Measurements from ENCODE around the gene CHEK2. TPM values are rescaled to one million over a fixed set of nuclear protein-coding genes. Genes with fewer than 3 reads are reported as not detected.
"Not testable (repeated sequence)": the region's sequence is repeated elsewhere in the genome, so short reads cannot be mapped to it uniquely, and the experiment has no call there.

CHEK2 gene
- total and polyA plus RNA-seq, 4 donors = 6.0 to 10.4 (median 9.3) TPM

GRCh38 chr22:28766628-28767027 is 25.0 kb upstream of the CHEK2 start:
- no peaks in the 10 kb centered on the region for H3K36me3 ChIP-seq (ENCODE audit: control insufficient read depth in 4 of 4, insufficient read depth in 4 of 4, low read length in 4 of 4)
- no peaks in the 10 kb centered on the region for H3K27me3 ChIP-seq (ENCODE audit: control insufficient read depth in 3 of 3, insufficient read depth in 3 of 3, low read length in 2 of 3)
- DNase-seq = no peak
- H3K9me3 ChIP-seq (ENCODE audit: control insufficient read depth in 4 of 4, insufficient read depth in 3 of 4, low read length in 3 of 4) = no peaks in the 10 kb centered on the region
- WGBS, 2 donors = 94 to 100% methylated on average over 3 of the region's 3 CpGs
- no peaks in the 10 kb centered on the region for H3K4me1 ChIP-seq (ENCODE audit: control insufficient read depth in 5 of 5, insufficient read depth in 5 of 5, low read length in 5 of 5)
- no peak overlapping the region for H3K9ac ChIP-seq (ENCODE audit: insufficient read depth in 1 of 2, low read length in 2 of 2)
- TF ChIP-seq, protein P1, sequence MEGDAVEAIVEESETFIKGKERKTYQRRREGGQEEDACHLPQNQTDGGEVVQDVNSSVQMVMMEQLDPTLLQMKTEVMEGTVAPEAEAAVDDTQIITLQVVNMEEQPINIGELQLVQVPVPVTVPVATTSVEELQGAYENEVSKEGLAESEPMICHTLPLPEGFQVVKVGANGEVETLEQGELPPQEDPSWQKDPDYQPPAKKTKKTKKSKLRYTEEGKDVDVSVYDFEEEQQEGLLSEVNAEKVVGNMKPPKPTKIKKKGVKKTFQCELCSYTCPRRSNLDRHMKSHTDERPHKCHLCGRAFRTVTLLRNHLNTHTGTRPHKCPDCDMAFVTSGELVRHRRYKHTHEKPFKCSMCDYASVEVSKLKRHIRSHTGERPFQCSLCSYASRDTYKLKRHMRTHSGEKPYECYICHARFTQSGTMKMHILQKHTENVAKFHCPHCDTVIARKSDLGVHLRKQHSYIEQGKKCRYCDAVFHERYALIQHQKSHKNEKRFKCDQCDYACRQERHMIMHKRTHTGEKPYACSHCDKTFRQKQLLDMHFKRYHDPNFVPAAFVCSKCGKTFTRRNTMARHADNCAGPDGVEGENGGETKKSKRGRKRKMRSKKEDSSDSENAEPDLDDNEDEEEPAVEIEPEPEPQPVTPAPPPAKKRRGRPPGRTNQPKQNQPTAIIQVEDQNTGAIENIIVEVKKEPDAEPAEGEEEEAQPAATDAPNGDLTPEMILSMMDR (IDR thresholded peaks at IDR 0.05; ENCODE audit: control extremely low read depth, extremely low read depth) = no peak
- no peak overlapping the region for H3K27ac ChIP-seq (ENCODE audit: low read depth in 1 of 2, low read length in 1 of 2)
- no peak for ATAC-seq (ENCODE audit: insufficient read depth, low FRiP score)
- no peak overlapping the region for H3K4me3 ChIP-seq

DNA sequence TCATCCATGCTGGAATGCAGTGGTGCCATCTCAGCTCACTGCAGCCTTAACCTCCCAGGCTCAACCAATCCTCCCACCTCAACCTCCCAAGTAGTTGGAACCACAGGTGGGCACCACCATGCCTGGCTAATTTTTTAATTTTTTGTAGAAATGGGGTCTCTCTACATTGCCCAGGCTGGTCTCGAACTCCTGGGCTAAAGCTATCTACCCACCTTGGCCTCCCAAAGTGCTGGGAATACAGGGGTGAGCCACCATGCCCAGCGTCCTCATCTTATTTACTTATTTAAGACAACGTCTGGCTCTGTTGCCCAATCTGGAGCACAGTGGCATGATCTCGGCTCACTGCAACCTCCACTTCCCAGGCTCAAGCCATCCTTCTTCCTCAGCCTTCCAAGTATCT is 20.4 kb upstream of the CHEK2 start:
- not testable (repeated sequence) for DNase-seq; H3K27me3 ChIP-seq (ENCODE audit: control insufficient read depth in 3 of 3, insufficient read depth in 3 of 3, low read length in 2 of 3); H3K9ac ChIP-seq (ENCODE audit: insufficient read depth in 1 of 2, low read length in 2 of 2); H3K4me1 ChIP-seq (ENCODE audit: control insufficient read depth in 5 of 5, insufficient read depth in 5 of 5, low read length in 5 of 5); H3K27ac ChIP-seq (ENCODE audit: low read depth in 1 of 2, low read length in 1 of 2); H3K9me3 ChIP-seq (ENCODE audit: control insufficient read depth in 4 of 4, insufficient read depth in 3 of 4, low read length in 3 of 4); H3K36me3 ChIP-seq (ENCODE audit: control insufficient read depth in 4 of 4, insufficient read depth in 4 of 4, low read length in 4 of 4); ATAC-seq (ENCODE audit: insufficient read depth, low FRiP score); H3K4me3 ChIP-seq
- 93 to 99% methylated on average over 4 of the region's 4 CpGs for WGBS, 2 donors

- H3K27ac ChIP-seq (ENCODE audit: low read depth in 1 of 2, low read length in 1 of 2) = no peak overlapping the region
- TF ChIP-seq, protein P1 (IDR thresholded peaks at IDR 0.05; ENCODE audit: control extremely low read depth, extremely low read depth) = no peak
- DNase-seq (no peak), ATAC-seq (ENCODE audit: insufficient read depth, low FRiP score) (no peak)
- WGBS, 2 donors = 97% methylated on average over 10 of the region's 10 CpGs
- H3K4me1 ChIP-seq (ENCODE audit: control insufficient read depth in 5 of 5, insufficient read depth in 5 of 5, low read length in 5 of 5) = no peaks in the 10 kb centered on the region
- H3K36me3 ChIP-seq (ENCODE audit: control insufficient read depth in 4 of 4, insufficient read depth in 4 of 4, low read length in 4 of 4) = peaks cover 0 to 2% (median 0%) of the 10 kb centered on the region in 4 donors
- H3K27me3 ChIP-seq (ENCODE audit: control insufficient read depth in 3 of 3, insufficient read depth in 3 of 3, low read length in 2 of 3) = no peaks in the 10 kb centered on the region
- no peak overlapping the region for H3K9ac ChIP-seq (ENCODE audit: insufficient read depth in 1 of 2, low read length in 2 of 2)
- no peak overlapping the region for H3K4me3 ChIP-seq
- H3K9me3 ChIP-seq (ENCODE audit: control insufficient read depth in 4 of 4, insufficient read depth in 3 of 4, low read length in 3 of 4) = no peaks in the 10 kb centered on the region
Measured at GRCh38 chr22:28761449-28761755, 19.8 kb upstream of the CHEK2 start.

DNA sequence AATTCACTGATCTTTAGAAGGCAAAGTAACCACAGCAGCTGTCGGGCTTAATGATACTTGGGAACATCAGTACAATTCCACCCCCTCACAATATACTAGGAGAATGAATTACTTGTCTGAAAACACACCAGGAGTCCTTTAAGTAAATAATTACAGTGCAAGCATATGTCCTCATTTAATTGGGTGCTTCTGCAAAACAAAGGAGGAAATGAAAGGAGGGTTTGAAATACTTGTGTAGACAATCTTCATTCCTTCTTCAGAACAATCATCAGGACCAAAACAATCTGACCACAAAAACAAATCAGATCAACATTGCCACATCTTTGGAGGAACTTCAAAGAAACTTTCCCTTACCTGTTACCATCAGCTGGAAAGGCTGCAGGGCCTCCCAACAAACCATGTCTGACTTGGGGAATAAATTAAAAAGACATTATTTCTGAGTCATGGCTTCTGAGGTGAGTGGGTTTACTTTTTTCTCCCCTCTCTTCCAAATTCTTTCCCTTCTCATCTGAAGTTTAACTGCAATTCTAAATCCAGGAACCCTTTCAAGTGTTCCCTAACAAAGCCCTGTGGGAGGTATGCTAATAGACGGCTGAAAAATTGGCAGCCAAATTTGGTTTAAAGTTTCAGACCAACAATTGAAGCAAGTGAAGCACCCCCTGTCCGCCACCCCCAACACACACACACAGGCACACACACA is 18.4 kb upstream of the CHEK2 start:
- Histone ChIP-seq H3K9me3 (ENCODE audit: control insufficient read depth in 4 of 4, insufficient read depth in 3 of 4, low read length in 3 of 4) (no peaks in the 10 kb centered on the region), H3K36me3 (ENCODE audit: control insufficient read depth in 4 of 4, insufficient read depth in 4 of 4, low read length in 4 of 4) (peaks cover 0 to 2% (median 0%) of the 10 kb centered on the region in 4 donors), H3K4me1 (ENCODE audit: control insufficient read depth in 5 of 5, insufficient read depth in 5 of 5, low read length in 5 of 5) (no peaks in the 10 kb centered on the region), H3K9ac (ENCODE audit: insufficient read depth in 1 of 2, low read length in 2 of 2) (peak overlapping the region in 1 of 2 donors; percentile 32), H3K4me3 (no peak overlapping the region), H3K27me3 (ENCODE audit: control insufficient read depth in 3 of 3, insufficient read depth in 3 of 3, low read length in 2 of 3) (no peaks in the 10 kb centered on the region), H3K27ac (ENCODE audit: low read depth in 1 of 2, low read length in 1 of 2) (no peak overlapping the region)
- ATAC-seq (ENCODE audit: insufficient read depth, low FRiP score) (no peak), DNase-seq (no peak)
- TF ChIP-seq, protein P1 (IDR thresholded peaks at IDR 0.05; ENCODE audit: control extremely low read depth, extremely low read depth) = no peak
- WGBS, 2 donors = 69 to 80% methylated on average over 3 of the region's 3 CpGs

DNA sequence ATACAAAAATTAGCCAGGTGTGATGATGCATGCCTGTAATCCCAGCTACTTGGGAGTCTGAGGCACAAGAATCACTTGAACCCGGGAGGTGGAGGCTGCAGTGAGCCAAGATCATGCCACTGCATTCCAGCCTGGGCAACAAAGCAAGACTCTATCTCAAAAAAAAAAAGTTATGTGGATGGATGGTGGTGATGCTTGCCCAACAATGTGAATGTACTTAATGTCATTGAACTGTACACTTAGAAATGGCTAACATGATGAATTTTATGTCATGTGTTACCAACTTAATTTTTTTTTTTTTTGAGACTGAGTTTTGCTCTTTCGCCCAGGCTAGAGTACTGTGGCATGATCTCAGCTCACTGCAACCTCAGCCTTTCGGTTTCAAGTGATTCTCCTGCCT is 12.9 kb upstream of the CHEK2 start:
- not testable (repeated sequence) for DNase-seq; H3K36me3 ChIP-seq (ENCODE audit: control insufficient read depth in 4 of 4, insufficient read depth in 4 of 4, low read length in 4 of 4); H3K27ac ChIP-seq (ENCODE audit: low read depth in 1 of 2, low read length in 1 of 2); ATAC-seq (ENCODE audit: insufficient read depth, low FRiP score); H3K9ac ChIP-seq (ENCODE audit: insufficient read depth in 1 of 2, low read length in 2 of 2); H3K4me1 ChIP-seq (ENCODE audit: control insufficient read depth in 5 of 5, insufficient read depth in 5 of 5, low read length in 5 of 5); H3K4me3 ChIP-seq; H3K27me3 ChIP-seq (ENCODE audit: control insufficient read depth in 3 of 3, insufficient read depth in 3 of 3, low read length in 2 of 3); H3K9me3 ChIP-seq (ENCODE audit: control insufficient read depth in 4 of 4, insufficient read depth in 3 of 4, low read length in 3 of 4)
- WGBS, 2 donors = 97 to 100% methylated on average over 3 of the region's 3 CpGs

Measured in lung (tissue), 12 donors.